H1 (cell line): ENCODE results near the gene PTCHD1. TPM values are rescaled to one million over a fixed set of nuclear protein-coding genes. Genes with fewer than 3 reads are reported as not detected.

Experiments
- CTCF ChIA-PET: fragments of 300-600 bp; sonication (Branson Sonifier 250); formaldehyde crosslinking; loops from one replicate; lab custom pipeline; 2021; ENCODE audit not compliant: partially characterized antibody; lab: Charles Lee
- POLR2A ChIA-PET: fragments of 300-600 bp; sonication (Branson Sonifier 250); formaldehyde crosslinking; loops from one replicate; lab custom pipeline; 2021; ENCODE audit warnings: inconsistent platforms; ENCODE audit not compliant: partially characterized antibody; lab: Charles Lee
- DNase-seq, 2 experiments: peaks; one replicate each; pipeline versions ENCODE4 v3.0.0 to v3.0.0-alpha.2; 2010 to 2022; ENCODE audit warnings: low spot score in 2 of 2, low read depth in 1 of 2, mixed read lengths in 1 of 2
- FAIRE-seq: peaks from 2 replicates; lab custom pipeline; 2011; peaks lifted over from hg19 to GRCh38; lab: Jason Lieb, UNC
- H2AFZ ChIP-seq: 2 replicates; pipeline ENCODE4 v1.8.1; 2012; ENCODE audit warnings: low read length, inconsistent platforms
- H2AK5ac ChIP-seq: 2 replicates; pipeline ENCODE4 v1.6.1; 2013; ENCODE audit warnings: low read depth, low read length
- H2BK120ac ChIP-seq: replicated peaks from 2 replicates; pipeline ENCODE3; 2013; ENCODE audit warnings: low read depth, low read length, inconsistent platforms
- H2BK12ac ChIP-seq: 2 replicates; pipeline ENCODE4 v1.6.1; 2013; ENCODE audit warnings: low read depth, low read length
- H2BK15ac ChIP-seq: 2 replicates; pipeline ENCODE4 v1.6.1; 2013; ENCODE audit warnings: low read length
- H2BK20ac ChIP-seq: 2 replicates; pipeline ENCODE4 v1.6.1; 2013; ENCODE audit warnings: low read length
- H2BK5ac ChIP-seq: 2 replicates; pipeline ENCODE4 v1.6.1; 2013; ENCODE audit warnings: low read depth, low read length
- H3K14ac ChIP-seq: 2 replicates; pipeline ENCODE4 v1.6.1; 2013; ENCODE audit warnings: inconsistent platforms; ENCODE audit not compliant: insufficient read length
- H3K18ac ChIP-seq: 2 replicates; pipeline ENCODE4 v1.6.1; 2013; ENCODE audit warnings: low read length; ENCODE audit errors: extremely low read depth
- H3K23ac ChIP-seq: 2 replicates; pipeline ENCODE4 v1.6.1; 2013; ENCODE audit warnings: inconsistent platforms; ENCODE audit not compliant: insufficient read length
- H3K23me2 ChIP-seq: 2 replicates; pipeline ENCODE4 v1.6.1; 2013; ENCODE audit warnings: low read depth, low read length
- H3K27ac ChIP-seq: 2 replicates; pipeline ENCODE4 v1.6.1; 2011; ENCODE audit warnings: low read depth, low read length, inconsistent platforms
- H3K27me3 ChIP-seq, 4 experiments: replicated peaks in 1 of 4; 1 replicate in 1 of 4; 2 replicates in 3 of 4; pipeline versions ENCODE4 v1.6.1 to v1.8.1; 2011 to 2013; ENCODE audit warnings: low read length in 3 of 4, mild to moderate bottlenecking in 3 of 4, inconsistent platforms in 2 of 4, mixed read lengths in 2 of 4, moderate library complexity in 1 of 4; ENCODE audit not compliant: control insufficient read depth in 3 of 4, insufficient read depth in 3 of 4; ENCODE audit errors: extremely low read depth in 1 of 4
- H3K36me3 ChIP-seq, 4 experiments: 2 replicates each; pipeline versions ENCODE4 v1.6.1 to v1.8.1; 2011 to 2013; ENCODE audit warnings: mild to moderate bottlenecking in 4 of 4, low read length in 3 of 4, moderate library complexity in 2 of 4, control low read depth in 1 of 4, inconsistent platforms in 1 of 4; ENCODE audit not compliant: insufficient read depth in 4 of 4, control insufficient read depth in 2 of 4
- H3K4ac ChIP-seq: replicated peaks from 2 replicates; pipeline ENCODE3; 2013; ENCODE audit warnings: low read length, low read depth, mixed read lengths, inconsistent platforms; ENCODE audit not compliant: insufficient read length
- H3K4me1 ChIP-seq, 4 experiments: replicated peaks in 1 of 4; 1 replicate in 1 of 4; 2 replicates in 3 of 4; pipeline versions ENCODE4 v1.6.1 to v1.8.1; 2011 to 2013; ENCODE audit warnings: low read length in 3 of 4, inconsistent platforms in 2 of 4, mixed read lengths in 1 of 4; ENCODE audit not compliant: insufficient read depth in 4 of 4, control insufficient read depth in 3 of 4
- H3K4me2 ChIP-seq, 2 experiments: 2 replicates each; pipeline versions ENCODE4 v1.6.1 to v1.8.1; 2011 to 2013; ENCODE audit warnings: low read depth in 2 of 2, low read length in 2 of 2, control low read depth in 1 of 2, inconsistent platforms in 1 of 2, mild to moderate bottlenecking in 1 of 2; ENCODE audit not compliant: insufficient read depth in 1 of 2
- H3K4me3 ChIP-seq, 4 experiments: fragments of 200-600, 300-600 bp in 1 of 4; sonication (generic), shearing (Covaris generic), sonication (Bioruptor Twin) in 1 of 4; 2 replicates each; pipeline versions ENCODE4 v1.5.1 to v1.8.1; 2011 to 2016; ENCODE audit warnings: low read length in 4 of 4, low read depth in 3 of 4, control low read depth in 2 of 4, inconsistent platforms in 2 of 4, mild to moderate bottlenecking in 2 of 4, mixed read lengths in 1 of 4, moderate library complexity in 1 of 4; ENCODE audit not compliant: insufficient read depth in 2 of 4; ENCODE audit errors: extremely low read depth in 1 of 4
- H3K56ac ChIP-seq: replicated peaks from 2 replicates; pipeline ENCODE3; 2013; ENCODE audit warnings: low read depth, mild to moderate bottlenecking, mixed read lengths, low read length, inconsistent platforms; ENCODE audit not compliant: insufficient read length
- H3K79me1 ChIP-seq: 2 replicates; pipeline ENCODE4 v1.6.1; 2013; ENCODE audit warnings: low read depth, low read length, control low read depth
- H3K79me2 ChIP-seq, 2 experiments: 2 replicates each; pipeline versions ENCODE4 v1.6.1 to v1.8.1; 2012 to 2013; ENCODE audit warnings: low read length in 2 of 2, mild to moderate bottlenecking in 2 of 2, inconsistent platforms in 1 of 2; ENCODE audit not compliant: insufficient read depth in 2 of 2, control insufficient read depth in 1 of 2
- H3K9ac ChIP-seq, 4 experiments: replicated peaks in 1 of 4; 1 replicate in 1 of 4; 2 replicates in 3 of 4; pipeline versions ENCODE4 v1.6.1 to v1.8.1; 2011 to 2013; ENCODE audit warnings: low read depth in 3 of 4, low read length in 3 of 4, control low read depth in 2 of 4, mild to moderate bottlenecking in 2 of 4, moderate library complexity in 2 of 4, inconsistent platforms in 1 of 4; ENCODE audit errors: extremely low read depth in 1 of 4
- H3K9me3 ChIP-seq, 2 experiments: 2 replicates each; pipeline versions ENCODE4 v1.6.1 to v1.8.1; 2012 to 2013; ENCODE audit warnings: mild to moderate bottlenecking in 2 of 2, moderate library complexity in 2 of 2, control low read depth in 1 of 2, inconsistent platforms in 1 of 2, low read depth in 1 of 2, low read length in 1 of 2, mixed read lengths in 1 of 2; ENCODE audit not compliant: insufficient read depth in 2 of 2
- H4K20me1 ChIP-seq, 2 experiments: replicated peaks in 1 of 2; 2 replicates each; pipeline versions ENCODE3 to v1.8.1; 2011 to 2013; ENCODE audit warnings: inconsistent platforms in 2 of 2, low read length in 2 of 2, mild to moderate bottlenecking in 1 of 2; ENCODE audit not compliant: insufficient read depth in 2 of 2, control insufficient read depth in 1 of 2
- H4K5ac ChIP-seq: 2 replicates; pipeline ENCODE4 v1.6.1; 2013; ENCODE audit warnings: low read length, low read depth, mixed read lengths, inconsistent platforms; ENCODE audit not compliant: insufficient read length
- H4K8ac ChIP-seq: 2 replicates; pipeline ENCODE4 v1.8.0; 2013; ENCODE audit warnings: mild to moderate bottlenecking, moderate library complexity, low read length, inconsistent platforms; ENCODE audit not compliant: insufficient read depth; ENCODE audit errors: extremely low read depth
- H4K91ac ChIP-seq: replicated peaks from 2 replicates; pipeline ENCODE3; 2013; ENCODE audit warnings: low read length, mixed read lengths, inconsistent platforms; ENCODE audit not compliant: insufficient read length
- BACH1 ChIP-seq: IDR thresholded peaks from 2 replicates; pipeline ENCODE4 v1.6.1; 2012; ENCODE audit warnings: low read length, improper control_type of control experiment
- BCL11A ChIP-seq, 2 experiments: IDR thresholded peaks; one replicate each; pipeline ENCODE4 v1.6.1; 2011; ENCODE audit warnings: low read depth in 2 of 2, low read length in 2 of 2, mild to moderate bottlenecking in 2 of 2
- BRCA1 ChIP-seq: IDR thresholded peaks from 2 replicates; pipeline ENCODE4 v1.6.1; 2012; ENCODE audit warnings: low read depth, low read length, improper control_type of control experiment
- CHD2 ChIP-seq: IDR thresholded peaks from 2 replicates; pipeline ENCODE4 v1.6.1; 2012; ENCODE audit warnings: low read length, improper control_type of control experiment
- HDAC6 ChIP-seq: IDR thresholded peaks from one replicate; pipeline ENCODE4 v1.7.1; 2012; ENCODE audit warnings: low read depth, mild to moderate bottlenecking, inconsistent platforms, low read length, moderate library complexity
- KDM4A ChIP-seq: IDR thresholded peaks from one replicate; pipeline ENCODE4 v1.7.1; 2012; ENCODE audit warnings: low read depth, mild to moderate bottlenecking, moderate library complexity, low read length, inconsistent platforms; ENCODE audit not compliant: severe bottlenecking
- PHF8 ChIP-seq: fragments of 200-600 bp; sonication (generic); conservative IDR thresholded peaks from 2 replicates; pipeline ENCODE4 v1.7.1; 2012; ENCODE audit warnings: low read depth, mild to moderate bottlenecking, inconsistent platforms, low read length, moderate library complexity
- RAD21 ChIP-seq, 2 experiments: IDR thresholded peaks in 1 of 2; conservative IDR thresholded peaks in 1 of 2; 2 replicates each; pipeline ENCODE4 v1.6.1; 2011; ENCODE audit warnings: low read depth in 2 of 2, low read length in 2 of 2, improper control_type of control experiment in 1 of 2, inconsistent platforms in 1 of 2, mild to moderate bottlenecking in 1 of 2, moderate library complexity in 1 of 2
- RFX5 ChIP-seq: IDR thresholded peaks from 2 replicates; pipeline ENCODE4 v1.6.1; 2011; ENCODE audit warnings: low read depth, low read length, improper control_type of control experiment, borderline replicate concordance
- RNF2 ChIP-seq: fragments of 200-900, 300-1000 bp; sonication (generic); IDR thresholded peaks from 2 replicates; pipeline ENCODE4 v1.7.1; 2016; ENCODE audit warnings: borderline replicate concordance, low read depth, mild to moderate bottlenecking, antibody characterized with exemption, low read length; ENCODE audit not compliant: poor library complexity, severe bottlenecking; ENCODE audit errors: missing control alignments
- SP4 ChIP-seq: IDR thresholded peaks from 2 replicates; pipeline ENCODE4 v1.6.1; 2012; ENCODE audit warnings: low read length, inconsistent platforms
- SRF ChIP-seq: IDR thresholded peaks from 2 replicates; pipeline ENCODE4 v1.6.1; 2011; ENCODE audit warnings: mild to moderate bottlenecking, low read depth, low read length, moderate library complexity
- TAF1 ChIP-seq: IDR thresholded peaks from 2 replicates; pipeline ENCODE4 v1.6.1; 2011; ENCODE audit warnings: mild to moderate bottlenecking, low read depth, low read length
- ZNF274 ChIP-seq: IDR thresholded peaks from 2 replicates; pipeline ENCODE4 v1.7.0; 2012; ENCODE audit warnings: low read length, borderline replicate concordance; ENCODE audit errors: extremely low read depth
- WGBS, 2 experiments: shearing (Covaris generic) in 1 of 2; methylation state at CpG; one replicate each; pipeline versions ENCODE4 v1.1.6 to v1.1.7; 2013 to 2015; ENCODE audit warnings: low lambda C conversion rate in 2 of 2, mixed read lengths in 2 of 2, inconsistent platforms in 1 of 2, low coverage in 1 of 2, missing lambda C conversion rate in 1 of 2; ENCODE audit not compliant: insufficient replicate concordance in 2 of 2, insufficient coverage in 1 of 2, insufficient read length in 1 of 2; ENCODE audit errors: extremely low coverage in 1 of 2, missing lambda C conversion rate in 1 of 2; 5-methylcytosine and 5-hydroxymethylcytosine counted together
- polyA plus RNA-seq, 7 experiments: library from polyadenylated mRNA; depleted of rRNA in 3 of 7; stranded (reverse) in 5 of 7; unstranded in 2 of 7; fragments of >200 nt in 5 of 7; fragments of 200-250 nt in 2 of 7; gene quantifications; 1 replicate in 5 of 7; 2 replicates in 1 of 7; 4 replicates in 1 of 7; pipeline versions ENCODE4 v1.2.1 to v1.2.3, GENCODE V29; 2011 to 2013; ENCODE audit warnings: missing spikeins in 2 of 7, mixed read lengths in 2 of 7
- total RNA-seq: library from RNA; stranded (reverse); fragmentation: NEBNext Ultra II Directional; extraction: Animal tissue kit (Norgen Biotek cat#: 25700); gene quantifications from 2 replicates; pipeline ENCODE4 v1.2.1, GENCODE V29; 2021

PTCHD1 gene
- total and polyA plus RNA-seq, 2 of the 8 experiments (the other 6 are each of a cell fraction or from before 2014, with no cell fraction given), result 0.53 to 2.4 TPM

DNA sequence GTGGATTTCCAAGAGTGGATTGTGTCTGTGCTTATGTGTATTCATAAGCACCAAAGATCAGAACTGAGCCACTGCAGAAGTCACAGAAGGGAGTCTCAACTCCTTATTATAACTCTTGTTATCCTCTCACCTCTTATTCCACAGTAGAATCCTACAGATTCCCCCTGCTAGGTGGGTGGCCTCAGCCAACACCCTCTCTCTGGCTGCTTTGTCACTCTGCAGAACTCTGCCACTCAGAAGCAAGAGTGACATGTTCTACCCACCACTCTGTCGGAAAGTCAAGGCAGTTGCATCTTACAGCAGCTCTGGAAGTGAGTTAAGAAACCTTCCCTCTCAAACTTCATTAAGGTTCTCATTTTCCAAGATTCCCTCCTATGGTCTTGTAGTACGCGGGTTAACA, 41.9 kb downstream of the PTCHD1 start:
- no peak overlapping the region for H3K23ac ChIP-seq
- TF ChIP-seq CHD2 (no peak), RFX5 (no peak), RNF2 (no peak), HDAC6 (no peak), ZNF274 (no peak), SP4 (no peak), BACH1 (no peak), BCL11A (IDR thresholded peaks at IDR 0.05; ENCODE audit: low read depth in 2 of 2, low read length in 2 of 2) (no peak), TAF1 (no peak), KDM4A (no peak), BRCA1 (no peak), PHF8 (no peak), RAD21 (IDR thresholded peaks at IDR 0.05 in 1 of 2, conservative IDR thresholded peaks at IDR 0.05 in 1 of 2; ENCODE audit: low read depth in 2 of 2, low read length in 2 of 2) (no peak), SRF (no peak)
- TF ChIP-seq, all 59 proteins: peak for 0

More for the DNA sequence above, 41.9 kb downstream of the PTCHD1 start:
- no peak overlapping the region for H2BK15ac ChIP-seq
- H3K56ac ChIP-seq, result no peak overlapping the region
- H3K27me3 ChIP-seq, result no peaks in the 10 kb centered on the region
- H3K9ac ChIP-seq, result no peak overlapping the region
- no peak overlapping the region for H2AFZ ChIP-seq
- H4K91ac ChIP-seq, result no peak overlapping the region
- H3K79me1 ChIP-seq, result no peaks in the 10 kb centered on the region
- FAIRE-seq (peak; percentile 7), DNase-seq (no peak)
- no peak overlapping the region for H4K8ac ChIP-seq
- H3K27ac ChIP-seq, result no peak overlapping the region
- no peak overlapping the region for H2BK12ac ChIP-seq
- H3K18ac ChIP-seq, result no peak overlapping the region
- peaks cover 0 to 5% (median 2%) of the 10 kb centered on the region in 4 experiments; a peak in 4 of 7 replicates for H3K4me1 ChIP-seq
- no peak overlapping the region for H2BK120ac ChIP-seq
- H3K36me3 ChIP-seq, result peaks cover 0 to 3% (median 0%) of the 10 kb centered on the region in 4 experiments; a peak in 1 of 8 replicates
- ChIA-PET CTCF (no interaction called here), POLR2A (no interaction called here)
- H2BK20ac ChIP-seq, result no peak overlapping the region
- H4K20me1 ChIP-seq, result no peaks in the 10 kb centered on the region
- H3K23me2 ChIP-seq, result no peaks in the 10 kb centered on the region
- H3K9me3 ChIP-seq, result no peaks in the 10 kb centered on the region
- H2BK5ac ChIP-seq, result no peak overlapping the region
- WGBS, 2 experiments, result 86% methylated on average over 3 of the region's 3 CpGs; no CpG with 5 or more reads in 1 of the 2 experiments
- H3K4me3 ChIP-seq, result no peak overlapping the region
- no peak overlapping the region for H3K4ac ChIP-seq
- H3K4me2 ChIP-seq, result no peak overlapping the region
- no peak overlapping the region for H2AK5ac ChIP-seq
- no peaks in the 10 kb centered on the region for H3K79me2 ChIP-seq
- H4K5ac ChIP-seq, result no peak overlapping the region
- no peak overlapping the region for H3K14ac ChIP-seq
